DND-41 (cell line): ENCODE measurements around the gene OSBPL9.

Experiments used
- ATAC-seq: fragments of 200-7000 bp; cut with Tn5 transposase; 3 replicates; pipeline ENCODE4 v1.9.1; 2021; ENCODE audit warnings: low read depth; ENCODE audit not compliant: insufficient read depth
- DNase-seq: peaks from one replicate; pipeline ENCODE4 v3.0.0-alpha.2; 2020
- H2AFZ ChIP-seq: 2 replicates; pipeline ENCODE4 v1.6.0; 2012; ENCODE audit warnings: low read depth, low read length
- H3K27ac ChIP-seq: 2 replicates; pipeline ENCODE4 v1.5.1; 2012; ENCODE audit warnings: low read length, inconsistent platforms
- H3K27me3 ChIP-seq: fragments of 200-600 bp; sonication (generic); 2 replicates; pipeline ENCODE4 v1.6.0; 2012; ENCODE audit warnings: low read length, mild to moderate bottlenecking, inconsistent platforms; ENCODE audit not compliant: insufficient read depth, poor library complexity
- H3K36me3 ChIP-seq: 2 replicates; pipeline ENCODE4 v1.5.1; 2012; ENCODE audit warnings: low read length, inconsistent platforms; ENCODE audit not compliant: insufficient read depth
- H3K4me1 ChIP-seq: 2 replicates; pipeline ENCODE4 v1.5.1; 2012; ENCODE audit warnings: mild to moderate bottlenecking, low read length; ENCODE audit not compliant: insufficient read depth
- H3K4me2 ChIP-seq: 2 replicates; pipeline ENCODE4 v1.6.0; 2012; ENCODE audit warnings: mild to moderate bottlenecking, moderate library complexity, low read length, inconsistent platforms; ENCODE audit not compliant: insufficient read depth
- H3K4me3 ChIP-seq, 2 experiments: fragments of 200-600 bp in 1 of 2; shearing (Covaris generic) in 1 of 2; 2 replicates each; pipeline ENCODE4 v1.5.1; 2012 to 2016; ENCODE audit warnings: inconsistent platforms in 2 of 2, low read length in 2 of 2, mild to moderate bottlenecking in 2 of 2, low read depth in 1 of 2, moderate library complexity in 1 of 2
- H3K79me2 ChIP-seq: 2 replicates; pipeline ENCODE4 v1.6.0; 2012; ENCODE audit warnings: low read length, inconsistent platforms; ENCODE audit not compliant: insufficient read depth
- H3K9ac ChIP-seq: 2 replicates; pipeline ENCODE4 v1.6.0; 2012; ENCODE audit warnings: low read depth, mild to moderate bottlenecking, inconsistent platforms, low read length, moderate library complexity
- H3K9me3 ChIP-seq: 2 replicates; pipeline ENCODE4 v1.5.1; 2012; ENCODE audit warnings: low read length, moderate library complexity, mild to moderate bottlenecking, inconsistent platforms; ENCODE audit not compliant: insufficient read depth, severe bottlenecking
- H4K20me1 ChIP-seq: 2 replicates; pipeline ENCODE4 v1.6.0; 2012; ENCODE audit warnings: low read length; ENCODE audit not compliant: insufficient read depth
- EZH2 ChIP-seq: IDR thresholded peaks from 3 replicates; pipeline ENCODE4 v1.6.1; 2012; ENCODE audit warnings: borderline replicate concordance, low read depth, mild to moderate bottlenecking, moderate library complexity, low read length, inconsistent platforms; ENCODE audit not compliant: severe bottlenecking
- TF ChIP-seq, protein P1 (sequence below): IDR thresholded peaks from 2 replicates; pipeline ENCODE4 v1.5.1; 2012; ENCODE audit warnings: borderline replicate concordance, low read length, moderate library complexity, mild to moderate bottlenecking; ENCODE audit not compliant: poor library complexity, severe bottlenecking; ENCODE audit errors: extremely low read depth

Gene OSBPL9

DNA sequence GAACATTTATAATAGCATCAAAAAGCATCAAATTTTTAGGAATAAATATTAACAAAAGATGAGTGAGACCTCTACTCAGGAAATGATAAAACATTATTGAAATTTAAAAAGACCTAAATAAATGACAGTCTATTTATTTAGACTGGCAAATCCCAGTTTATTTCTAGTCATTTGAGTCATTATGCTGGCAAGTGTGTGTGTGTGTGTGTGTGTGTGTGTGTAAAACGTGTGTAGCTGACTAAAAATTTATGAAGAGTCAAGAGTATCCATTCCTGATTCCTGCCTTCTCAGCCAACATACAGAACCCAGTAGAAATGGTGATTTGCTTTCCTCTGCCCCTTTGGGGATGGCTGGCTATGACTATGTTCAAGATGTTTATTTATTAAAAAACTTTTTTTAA lies 46.2 kb downstream of the OSBPL9 start:
- Histone ChIP-seq H3K36me3 (no peaks in the 10 kb centered on the region), H3K9ac (no peak overlapping the region), H3K4me2 (no peak overlapping the region), H3K9me3 (no peaks in the 10 kb centered on the region), H3K27me3 (no peaks in the 10 kb centered on the region), H2AFZ (no peak overlapping the region), H3K4me1 (no peaks in the 10 kb centered on the region), H3K79me2 (no peaks in the 10 kb centered on the region), H4K20me1 (no peaks in the 10 kb centered on the region), H3K4me3 (no peak overlapping the region), H3K27ac (no peak overlapping the region)
- ATAC-seq (no peak), DNase-seq (no peak)
- no peak for TF ChIP-seq EZH2
- TF ChIP-seq, protein P1, sequence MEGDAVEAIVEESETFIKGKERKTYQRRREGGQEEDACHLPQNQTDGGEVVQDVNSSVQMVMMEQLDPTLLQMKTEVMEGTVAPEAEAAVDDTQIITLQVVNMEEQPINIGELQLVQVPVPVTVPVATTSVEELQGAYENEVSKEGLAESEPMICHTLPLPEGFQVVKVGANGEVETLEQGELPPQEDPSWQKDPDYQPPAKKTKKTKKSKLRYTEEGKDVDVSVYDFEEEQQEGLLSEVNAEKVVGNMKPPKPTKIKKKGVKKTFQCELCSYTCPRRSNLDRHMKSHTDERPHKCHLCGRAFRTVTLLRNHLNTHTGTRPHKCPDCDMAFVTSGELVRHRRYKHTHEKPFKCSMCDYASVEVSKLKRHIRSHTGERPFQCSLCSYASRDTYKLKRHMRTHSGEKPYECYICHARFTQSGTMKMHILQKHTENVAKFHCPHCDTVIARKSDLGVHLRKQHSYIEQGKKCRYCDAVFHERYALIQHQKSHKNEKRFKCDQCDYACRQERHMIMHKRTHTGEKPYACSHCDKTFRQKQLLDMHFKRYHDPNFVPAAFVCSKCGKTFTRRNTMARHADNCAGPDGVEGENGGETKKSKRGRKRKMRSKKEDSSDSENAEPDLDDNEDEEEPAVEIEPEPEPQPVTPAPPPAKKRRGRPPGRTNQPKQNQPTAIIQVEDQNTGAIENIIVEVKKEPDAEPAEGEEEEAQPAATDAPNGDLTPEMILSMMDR: no peak

GRCh38 chr1:51663721-51664120 lies 46.8 kb downstream of the OSBPL9 start:
- Histone ChIP-seq H3K27ac (no peak overlapping the region), H3K27me3 (no peaks in the 10 kb centered on the region), H2AFZ (no peak overlapping the region), H3K9ac (no peak overlapping the region), H4K20me1 (no peaks in the 10 kb centered on the region), H3K4me2 (no peak overlapping the region), H3K9me3 (no peaks in the 10 kb centered on the region), H3K4me3 (no peak overlapping the region), H3K4me1 (no peaks in the 10 kb centered on the region), H3K36me3 (no peaks in the 10 kb centered on the region), H3K79me2 (no peaks in the 10 kb centered on the region)
- ATAC-seq (no peak), DNase-seq (no peak)
- no peak for TF ChIP-seq EZH2
- TF ChIP-seq, protein P1: no peak

DNA sequence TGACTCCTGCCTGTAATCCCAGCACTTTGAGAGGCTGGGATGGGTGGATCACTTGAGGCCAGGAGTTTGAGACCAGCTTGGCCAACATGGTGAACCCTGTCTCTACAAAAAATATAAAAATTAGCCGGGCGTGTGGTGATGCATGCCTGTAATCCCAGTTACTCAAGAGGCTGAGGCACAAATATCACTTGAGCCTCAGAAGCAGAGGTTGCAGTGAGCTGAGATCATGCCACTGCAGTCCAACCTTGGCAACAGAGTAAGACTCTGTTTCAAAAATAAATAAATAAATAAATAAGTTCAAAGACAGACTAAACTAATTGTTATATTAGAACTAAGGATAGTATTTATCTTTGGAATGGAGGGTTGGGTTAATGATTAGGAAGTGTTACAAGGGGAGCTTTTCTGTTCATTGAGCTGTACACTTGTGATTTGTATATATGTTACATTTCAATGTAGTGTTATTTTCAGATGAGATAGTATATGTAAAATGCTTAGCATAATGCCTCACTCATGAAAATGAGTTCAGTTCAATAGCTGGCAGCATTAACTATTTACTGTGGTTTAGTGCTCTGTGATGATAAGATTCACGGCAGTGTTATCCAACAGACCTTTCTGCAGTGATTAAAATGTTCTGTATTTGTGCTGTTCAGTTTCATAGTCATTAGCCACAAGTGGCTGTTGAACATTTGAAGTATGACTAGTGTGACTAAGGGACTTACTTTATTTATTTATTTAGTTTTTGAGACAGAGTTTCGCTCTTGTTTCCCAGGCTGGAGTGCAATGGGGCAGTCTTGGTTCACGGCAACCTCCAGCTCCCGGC lies 47.7 kb downstream of the OSBPL9 start:
- Histone ChIP-seq H3K4me1 (no peaks in the 10 kb centered on the region), H3K9me3 (no peaks in the 10 kb centered on the region), H3K27ac (no peak overlapping the region), H3K9ac (no peak overlapping the region), H2AFZ (no peak overlapping the region), H3K4me3 (no peak overlapping the region), H3K79me2 (no peaks in the 10 kb centered on the region), H3K4me2 (no peak overlapping the region), H3K36me3 (no peaks in the 10 kb centered on the region), H4K20me1 (no peaks in the 10 kb centered on the region), H3K27me3 (no peaks in the 10 kb centered on the region)
- no peak for ATAC-seq
- TF ChIP-seq, protein P1: no peak
- TF ChIP-seq EZH2: no peak
- no peak for DNase-seq
